Tibial nerve (tissue), 4 donors: ENCODE measurements around the gene CTSO.

Experiments used
- CTCF ChIP-seq, 5 experiments: fragments of 200-600 bp in 3 of 5; fragments of 450-650 bp in 2 of 5; sonication (generic) in 3 of 5; IDR thresholded peaks; one replicate each; pipeline ENCODE4 v1.5.1; 2016 to 2019; ENCODE audit warnings: antibody characterized with exemption in 5 of 5, mild to moderate bottlenecking in 3 of 5, moderate library complexity in 2 of 5
- EP300 ChIP-seq, 2 donors: sonication (generic); formaldehyde crosslinking; IDR thresholded peaks; one replicate each; pipeline ENCODE4 v1.6.1; 2017; ENCODE audit warnings: antibody characterized with exemption in 2 of 2, mild to moderate bottlenecking in 1 of 2
- POLR2A ChIP-seq, 2 donors: fragments of 450-650 bp; IDR thresholded peaks; one replicate each; pipeline ENCODE4 v1.6.1; 2017; ENCODE audit warnings: antibody characterized with exemption in 2 of 2, mild to moderate bottlenecking in 2 of 2, moderate library complexity in 2 of 2

- TF ChIP-seq CTCF (IDR thresholded peaks at IDR 0.05) (no peak), POLR2A (IDR thresholded peaks at IDR 0.05) (no peak), EP300 (IDR thresholded peaks at IDR 0.05) (no peak)
These were observed 30.6 kb upstream of the CTSO start for GRCh38 chr4:155984106-155984797.
